Mammary epithelial cell (primary cell): ENCODE results near the gene COPS7A.
"Not testable (repeated sequence)": the region's sequence is repeated elsewhere in the genome, so short reads cannot be mapped to it uniquely, and the experiment has no call there.

Experiments
- EZH2 ChIP-seq: IDR thresholded peaks from 2 replicates; pipeline ENCODE4 v1.6.1; 2012; ENCODE audit warnings: low read length, inconsistent platforms, borderline replicate concordance
- TF ChIP-seq, protein P1 (sequence below), 2 donors: IDR thresholded peaks in 1 of 2; conservative IDR thresholded peaks in 1 of 2; 2 replicates each; pipeline ENCODE4 v1.5.1; 2011 to 2012; ENCODE audit warnings: inconsistent platforms in 2 of 2, low read length in 2 of 2, mild to moderate bottlenecking in 2 of 2, control low read depth in 1 of 2, low read depth in 1 of 2; ENCODE audit not compliant: insufficient read depth in 1 of 2; ENCODE audit errors: extremely low read depth in 1 of 2

DNA sequence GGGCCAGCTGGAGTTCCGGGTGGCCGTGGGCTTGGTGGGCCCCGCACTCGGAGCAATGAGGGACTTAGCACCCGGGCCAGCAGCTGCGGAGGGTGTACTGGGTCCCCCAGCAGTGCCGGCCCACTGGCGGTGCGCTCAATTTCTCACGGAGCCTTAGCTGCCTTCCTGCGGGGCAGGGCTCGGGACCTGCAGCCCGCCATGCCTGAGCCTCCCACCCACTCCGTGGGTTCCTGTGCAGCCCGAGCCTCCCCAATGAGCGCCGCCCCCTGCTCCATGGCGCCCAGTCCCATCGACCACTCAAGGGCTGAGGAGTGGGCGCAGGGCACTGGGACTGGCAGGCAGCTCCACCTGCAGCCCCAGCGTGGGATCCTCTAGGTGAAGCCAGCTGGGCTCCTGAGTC, 15.5 kb upstream of the COPS7A start:
- TF ChIP-seq, protein P1, sequence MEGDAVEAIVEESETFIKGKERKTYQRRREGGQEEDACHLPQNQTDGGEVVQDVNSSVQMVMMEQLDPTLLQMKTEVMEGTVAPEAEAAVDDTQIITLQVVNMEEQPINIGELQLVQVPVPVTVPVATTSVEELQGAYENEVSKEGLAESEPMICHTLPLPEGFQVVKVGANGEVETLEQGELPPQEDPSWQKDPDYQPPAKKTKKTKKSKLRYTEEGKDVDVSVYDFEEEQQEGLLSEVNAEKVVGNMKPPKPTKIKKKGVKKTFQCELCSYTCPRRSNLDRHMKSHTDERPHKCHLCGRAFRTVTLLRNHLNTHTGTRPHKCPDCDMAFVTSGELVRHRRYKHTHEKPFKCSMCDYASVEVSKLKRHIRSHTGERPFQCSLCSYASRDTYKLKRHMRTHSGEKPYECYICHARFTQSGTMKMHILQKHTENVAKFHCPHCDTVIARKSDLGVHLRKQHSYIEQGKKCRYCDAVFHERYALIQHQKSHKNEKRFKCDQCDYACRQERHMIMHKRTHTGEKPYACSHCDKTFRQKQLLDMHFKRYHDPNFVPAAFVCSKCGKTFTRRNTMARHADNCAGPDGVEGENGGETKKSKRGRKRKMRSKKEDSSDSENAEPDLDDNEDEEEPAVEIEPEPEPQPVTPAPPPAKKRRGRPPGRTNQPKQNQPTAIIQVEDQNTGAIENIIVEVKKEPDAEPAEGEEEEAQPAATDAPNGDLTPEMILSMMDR (conservative IDR thresholded peaks at IDR 0.05 in 1 of 2, IDR thresholded peaks at IDR 0.05 in 1 of 2; ENCODE audit: extremely low read depth in 1 of 2, insufficient read depth in 1 of 2, low read depth in 1 of 2, low read length in 2 of 2): not testable (repeated sequence)
- not testable (repeated sequence) for TF ChIP-seq EZH2
